Mesenchymal stem cell (in vitro differentiated cells and primary cell): ENCODE data around the gene IFNGR1.

Experiments used
- DNase-seq: peaks from one replicate; pipeline ENCODE4 v3.0.0-alpha.2; 2013
- H2AFZ ChIP-seq: one replicate; pipeline ENCODE4 v1.6.1; 2013; ENCODE audit warnings: low read depth, mild to moderate bottlenecking, control low read depth, inconsistent platforms, low read length, moderate library complexity
- H2AK5ac ChIP-seq: 2 replicates; pipeline ENCODE4 v1.6.1; 2013; ENCODE audit warnings: low read length, moderate library complexity, mild to moderate bottlenecking, inconsistent platforms; ENCODE audit not compliant: severe bottlenecking
- H2BK120ac ChIP-seq: one replicate; pipeline ENCODE4 v1.6.1; 2013; ENCODE audit warnings: low read depth, mild to moderate bottlenecking, inconsistent platforms, low read length, moderate library complexity
- H2BK12ac ChIP-seq, 2 experiments: one replicate each; pipeline ENCODE4 v1.6.1; 2013; ENCODE audit warnings: inconsistent platforms in 2 of 2, low read length in 2 of 2, mild to moderate bottlenecking in 2 of 2, moderate library complexity in 2 of 2, control low read depth in 1 of 2
- H2BK15ac ChIP-seq: one replicate; pipeline ENCODE4 v1.6.1; 2013; ENCODE audit warnings: mild to moderate bottlenecking, low read depth, inconsistent platforms; ENCODE audit not compliant: poor library complexity, severe bottlenecking
- H2BK5ac ChIP-seq: 2 replicates; pipeline ENCODE4 v1.6.1; 2013; ENCODE audit warnings: low read depth, mild to moderate bottlenecking, low read length, control low read depth, inconsistent platforms; ENCODE audit not compliant: poor library complexity, severe bottlenecking
- H3K14ac ChIP-seq, 2 experiments: one replicate each; pipeline ENCODE4 v1.6.1; 2013; ENCODE audit warnings: inconsistent platforms in 2 of 2, low read length in 2 of 2, control low read depth in 1 of 2, mild to moderate bottlenecking in 1 of 2, moderate library complexity in 1 of 2
- H3K18ac ChIP-seq, 2 experiments: one replicate each; pipeline ENCODE4 v1.6.1; 2013; ENCODE audit warnings: inconsistent platforms in 2 of 2, low read length in 2 of 2, control low read depth in 1 of 2, low read depth in 1 of 2, mild to moderate bottlenecking in 1 of 2
- H3K23ac ChIP-seq, 2 experiments: one replicate each; pipeline ENCODE4 v1.6.1; 2013; ENCODE audit warnings: inconsistent platforms in 2 of 2, low read length in 2 of 2, mild to moderate bottlenecking in 2 of 2, moderate library complexity in 2 of 2, control low read depth in 1 of 2
- H3K27ac ChIP-seq: 2 replicates; pipeline ENCODE4 v1.5.1; 2013; ENCODE audit warnings: mild to moderate bottlenecking, moderate library complexity, low read length, control low read depth, inconsistent platforms; ENCODE audit not compliant: poor library complexity, severe bottlenecking
- H3K27me3 ChIP-seq, 2 experiments: 2 replicates each; pipeline versions ENCODE4 v1.6.1 to v1.7.0; 2013; ENCODE audit warnings: low read length in 2 of 2, mild to moderate bottlenecking in 2 of 2, moderate library complexity in 2 of 2, control low read depth in 1 of 2, inconsistent platforms in 1 of 2; ENCODE audit not compliant: control insufficient read depth in 1 of 2, insufficient read depth in 1 of 2
- H3K36me3 ChIP-seq, 2 experiments: 2 replicates each; pipeline versions ENCODE4 v1.6.1 to v1.7.0; 2013; ENCODE audit warnings: low read length in 2 of 2, control low read depth in 1 of 2, inconsistent platforms in 1 of 2, low read depth in 1 of 2, mild to moderate bottlenecking in 1 of 2; ENCODE audit not compliant: insufficient read depth in 2 of 2, control insufficient read depth in 1 of 2
- H3K4ac ChIP-seq, 2 experiments: one replicate each; pipeline ENCODE4 v1.6.1; 2013; ENCODE audit warnings: inconsistent platforms in 2 of 2, low read length in 2 of 2, mild to moderate bottlenecking in 2 of 2, moderate library complexity in 2 of 2, control low read depth in 1 of 2, low read depth in 1 of 2
- H3K4me1 ChIP-seq: 2 replicates; pipeline ENCODE4 v1.6.1; 2013; ENCODE audit warnings: low read depth, low read length, control low read depth; ENCODE audit not compliant: control insufficient read depth, insufficient read depth
- H3K4me2 ChIP-seq: 2 replicates; pipeline ENCODE4 v1.6.1; 2013; ENCODE audit warnings: low read length, mild to moderate bottlenecking, inconsistent platforms; ENCODE audit not compliant: poor library complexity, severe bottlenecking
- H3K4me3 ChIP-seq, 2 experiments: 2 replicates each; pipeline versions ENCODE4 v1.5.1 to v1.7.0; 2013; ENCODE audit warnings: low read length in 2 of 2, mild to moderate bottlenecking in 2 of 2, control low read depth in 1 of 2, low read depth in 1 of 2; ENCODE audit not compliant: insufficient read depth in 1 of 2
- H3K79me1 ChIP-seq: replicated peaks from 2 replicates; pipeline ENCODE4 v1.6.1; 2013; ENCODE audit warnings: mild to moderate bottlenecking, control low read depth, low read length, inconsistent platforms; ENCODE audit not compliant: poor library complexity, severe bottlenecking
- H3K9ac ChIP-seq: 2 replicates; pipeline ENCODE4 v1.7.0; 2013; ENCODE audit warnings: mild to moderate bottlenecking, low read length, moderate library complexity
- H3K9me3 ChIP-seq: 2 replicates; pipeline ENCODE4 v1.7.0; 2013; ENCODE audit warnings: mild to moderate bottlenecking, low read length; ENCODE audit not compliant: control insufficient read depth
- H4K8ac ChIP-seq: one replicate; pipeline ENCODE4 v1.6.1; 2013; ENCODE audit warnings: inconsistent platforms, mild to moderate bottlenecking, low read length, moderate library complexity
- H4K91ac ChIP-seq: one replicate; pipeline ENCODE4 v1.6.1; 2013; ENCODE audit warnings: mild to moderate bottlenecking, low read length, inconsistent platforms
- WGBS: methylation state at CpG from one replicate; pipeline ENCODE4 v1.1.7; 2013; ENCODE audit warnings: mixed read lengths; 5-methylcytosine and 5-hydroxymethylcytosine counted together

The IFNGR1 gene

GRCh38 chr6:137155830-137156229, 63.4 kb downstream of the IFNGR1 start:
- Histone ChIP-seq H3K23ac (no peak overlapping the region), H3K4me1 (no peaks in the 10 kb centered on the region), H2BK15ac (no peak overlapping the region), H3K18ac (no peak overlapping the region), H2BK12ac (no peak overlapping the region), H3K4ac (no peak overlapping the region), H3K79me1 (no peaks in the 10 kb centered on the region), H2BK120ac (no peak overlapping the region), H2AFZ (no peak overlapping the region), H3K27me3 (no peaks in the 10 kb centered on the region), H3K9ac (no peak overlapping the region), H2BK5ac (no peak overlapping the region), H3K36me3 (no peaks in the 10 kb centered on the region), H3K4me3 (no peak overlapping the region), H4K91ac (no peak overlapping the region), H3K14ac (no peak overlapping the region), H3K4me2 (no peak overlapping the region), H3K27ac (no peak overlapping the region), H2AK5ac (no peak overlapping the region), H4K8ac (no peak overlapping the region), H3K9me3 (no peaks in the 10 kb centered on the region)
- 80% methylated on average over 1 of the region's 2 CpGs for WGBS
- peak; percentile 52 for DNase-seq

- H2AFZ ChIP-seq = no peak overlapping the region
- no peak overlapping the region for H3K4me3 ChIP-seq
- H3K23ac ChIP-seq = no peak overlapping the region
- H3K27me3 ChIP-seq = no peaks in the 10 kb centered on the region
- H2AK5ac ChIP-seq = no peak overlapping the region
- H3K18ac ChIP-seq = no peak overlapping the region
- 56% methylated on average over 1 of the region's 3 CpGs for WGBS
- no peaks in the 10 kb centered on the region for H3K9me3 ChIP-seq
- DNase-seq = no peak
- no peak overlapping the region for H4K8ac ChIP-seq
- H3K4ac ChIP-seq = no peak overlapping the region
- no peaks in the 10 kb centered on the region for H3K36me3 ChIP-seq
- no peak overlapping the region for H3K14ac ChIP-seq
- H2BK12ac ChIP-seq = no peak overlapping the region
- no peak overlapping the region for H3K4me2 ChIP-seq
- H3K27ac ChIP-seq = no peak overlapping the region
- no peak overlapping the region for H4K91ac ChIP-seq
- no peaks in the 10 kb centered on the region for H3K79me1 ChIP-seq
- H3K9ac ChIP-seq = no peak overlapping the region
- H3K4me1 ChIP-seq = no peaks in the 10 kb centered on the region
- H2BK5ac ChIP-seq = no peak overlapping the region
- no peak overlapping the region for H2BK120ac ChIP-seq
- no peak overlapping the region for H2BK15ac ChIP-seq
Observed at GRCh38 chr6:137150072-137150471, 69.1 kb downstream of the IFNGR1 start.

GRCh38 chr6:137149035-137149393, 70.2 kb downstream of the IFNGR1 start:
- H2BK120ac ChIP-seq = no peak overlapping the region
- no peak overlapping the region for H4K8ac ChIP-seq
- 86% methylated on average over 1 of the region's 1 CpG for WGBS
- no peaks in the 10 kb centered on the region for H3K4me1 ChIP-seq
- H3K4me2 ChIP-seq = no peak overlapping the region
- no peak for DNase-seq
- H2BK15ac ChIP-seq = no peak overlapping the region
- H2BK5ac ChIP-seq = no peak overlapping the region
- H2BK12ac ChIP-seq = no peak overlapping the region
- H3K14ac ChIP-seq = no peak overlapping the region
- H3K9me3 ChIP-seq = no peaks in the 10 kb centered on the region
- peak overlapping the region; percentile 21 for H3K9ac ChIP-seq
- no peaks in the 10 kb centered on the region for H3K79me1 ChIP-seq
- H2AFZ ChIP-seq = no peak overlapping the region
- no peak overlapping the region for H3K4me3 ChIP-seq
- no peaks in the 10 kb centered on the region for H3K36me3 ChIP-seq
- H3K4ac ChIP-seq = no peak overlapping the region
- H3K18ac ChIP-seq = no peak overlapping the region
- no peaks in the 10 kb centered on the region for H3K27me3 ChIP-seq
- no peak overlapping the region for H3K27ac ChIP-seq
- H2AK5ac ChIP-seq = no peak overlapping the region
- no peak overlapping the region for H4K91ac ChIP-seq
- no peak overlapping the region for H3K23ac ChIP-seq

- H3K36me3 ChIP-seq = no peaks in the 10 kb centered on the region
- no peak overlapping the region for H2BK5ac ChIP-seq
- no peak overlapping the region for H2AK5ac ChIP-seq
- H2AFZ ChIP-seq = no peak overlapping the region
- H3K27me3 ChIP-seq = no peaks in the 10 kb centered on the region
- no peak overlapping the region for H3K18ac ChIP-seq
- no peak overlapping the region for H3K4me2 ChIP-seq
- peak; percentile 57 for DNase-seq
- H4K91ac ChIP-seq = no peak overlapping the region
- H2BK12ac ChIP-seq = no peak overlapping the region
- H3K23ac ChIP-seq = no peak overlapping the region
- no peak overlapping the region for H3K4me3 ChIP-seq
- no peak overlapping the region for H2BK120ac ChIP-seq
- no peak overlapping the region for H3K4ac ChIP-seq
- WGBS = 65% methylated on average over 2 of the region's 2 CpGs
- no peaks in the 10 kb centered on the region for H3K4me1 ChIP-seq
- no peak overlapping the region for H4K8ac ChIP-seq
- H3K14ac ChIP-seq = no peak overlapping the region
- H2BK15ac ChIP-seq = no peak overlapping the region
- H3K9ac ChIP-seq = peak overlapping the region; percentile 73
- H3K79me1 ChIP-seq = no peaks in the 10 kb centered on the region
- H3K27ac ChIP-seq = no peak overlapping the region
- H3K9me3 ChIP-seq = no peaks in the 10 kb centered on the region
Observed at GRCh38 chr6:137148306-137149034, 70.7 kb downstream of the IFNGR1 start.
